ENCODE results near the gene ANKAR.
A peak's percentile ranks its signal among the peaks of the same experiment; 100 is the strongest.

ANKAR gene

GRCh38 chr2:189673661-189674373 lies 653 bp upstream of the ANKAR start:
- Histone ChIP-seq H3K79me2 (ENCODE audit: insufficient read depth, low read length) (peaks cover 4% of the 10 kb centered on the region; the same call in 1 of the 2 replicates), H3K4me3 (ENCODE audit: insufficient read depth, low read length, poor library complexity, severe bottlenecking) (peak overlapping the region; percentile 50), H4K20me1 (ENCODE audit: low read depth, low read length) (no peaks in the 10 kb centered on the region), H3F3A (ENCODE audit: insufficient read depth) (peaks cover 29% of the 10 kb centered on the region), H3K36me3 (ENCODE audit: low read length) (peaks cover 18% of the 10 kb centered on the region), H3K27me3 (ENCODE audit: low read length) (no peaks in the 10 kb centered on the region), H3K4me2 (ENCODE audit: low read depth, low read length, poor library complexity, severe bottlenecking) (peak overlapping the region; percentile 67), H3K9me2 (replicated peaks; ENCODE audit: insufficient read depth, low read length) (no peaks in the 10 kb centered on the region), H3K9me3 (ENCODE audit: insufficient read depth, low read length) (no peaks in the 10 kb centered on the region), H3K27ac (ENCODE audit: low read depth, low read length) (peak overlapping the region; percentile 55; the same call in 1 of the 2 replicates), H3K9ac (ENCODE audit: low read length) (peak overlapping the region; percentile 69), H2AFZ (ENCODE audit: low read depth, low read length, severe bottlenecking) (peak overlapping the region; percentile 87)
- no peak for TF ChIP-seq CTCF (IDR thresholded peaks at IDR 0.05; ENCODE audit: insufficient read depth, low read length, poor library complexity, severe bottlenecking)
- TF ChIP-seq EZH2phosphoT487 (conservative IDR thresholded peaks at IDR 0.05; ENCODE audit: low read length), result no peak

- H3K79me2 ChIP-seq (ENCODE audit: insufficient read depth, low read length), result peaks cover 4% of the 10 kb centered on the region; the same call in 1 of the 2 replicates
Measured at GRCh38 chr2:189676471-189676870, 2.0 kb downstream of the ANKAR start.

GRCh38 chr2:189679226-189679625 lies 4.8 kb downstream of the ANKAR start:
- Histone ChIP-seq H3K36me3 (ENCODE audit: low read length) (0 out of 2 replicates have a peak, but pooled peaks cover 3% of the 10 kb centered on the region), H3K4me3 (ENCODE audit: insufficient read depth, low read length, poor library complexity, severe bottlenecking) (no peak overlapping the region), H4K20me1 (ENCODE audit: low read depth, low read length) (no peaks in the 10 kb centered on the region), H3K4me2 (ENCODE audit: low read depth, low read length, poor library complexity, severe bottlenecking) (no peak overlapping the region), H3K9ac (ENCODE audit: low read length) (no peak overlapping the region), H2AFZ (ENCODE audit: low read depth, low read length, severe bottlenecking) (no peak overlapping the region), H3K27me3 (ENCODE audit: low read length) (no peaks in the 10 kb centered on the region), H3K79me2 (ENCODE audit: insufficient read depth, low read length) (peaks cover 4% of the 10 kb centered on the region; the same call in 1 of the 2 replicates), H3K27ac (ENCODE audit: low read depth, low read length) (no peak overlapping the region), H3K9me3 (ENCODE audit: insufficient read depth, low read length) (no peaks in the 10 kb centered on the region), H3F3A (ENCODE audit: insufficient read depth) (no peaks in the 10 kb centered on the region; the same call in 1 of the 2 replicates), H3K9me2 (replicated peaks; ENCODE audit: insufficient read depth, low read length) (no peaks in the 10 kb centered on the region)
- TF ChIP-seq EZH2phosphoT487 (conservative IDR thresholded peaks at IDR 0.05; ENCODE audit: low read length) (no peak), CTCF (IDR thresholded peaks at IDR 0.05; ENCODE audit: insufficient read depth, low read length, poor library complexity, severe bottlenecking) (no peak)

More at GRCh38 chr2:189676471-189676870, 2.0 kb downstream of the ANKAR start:
- no peaks in the 10 kb centered on the region for H3K9me3 ChIP-seq (ENCODE audit: insufficient read depth, low read length)
- peaks cover 24% of the 10 kb centered on the region for H3F3A ChIP-seq (ENCODE audit: insufficient read depth)
- H3K27ac ChIP-seq (ENCODE audit: low read depth, low read length), result no peak overlapping the region
- no peak for TF ChIP-seq EZH2phosphoT487 (conservative IDR thresholded peaks at IDR 0.05; ENCODE audit: low read length)
- TF ChIP-seq CTCF (IDR thresholded peaks at IDR 0.05; ENCODE audit: insufficient read depth, low read length, poor library complexity, severe bottlenecking), result no peak
- H3K27me3 ChIP-seq (ENCODE audit: low read length), result no peaks in the 10 kb centered on the region
- no peaks in the 10 kb centered on the region for H3K9me2 ChIP-seq (replicated peaks; ENCODE audit: insufficient read depth, low read length)
- 0 out of 2 replicates have a peak, but pooled peaks cover 3% of the 10 kb centered on the region for H3K36me3 ChIP-seq (ENCODE audit: low read length)
- H4K20me1 ChIP-seq (ENCODE audit: low read depth, low read length), result no peaks in the 10 kb centered on the region
- no peak overlapping the region for H3K4me3 ChIP-seq (ENCODE audit: insufficient read depth, low read length, poor library complexity, severe bottlenecking)
- H3K9ac ChIP-seq (ENCODE audit: low read length), result no peak overlapping the region
- no peak overlapping the region for H2AFZ ChIP-seq (ENCODE audit: low read depth, low read length, severe bottlenecking)
- no peak overlapping the region for H3K4me2 ChIP-seq (ENCODE audit: low read depth, low read length, poor library complexity, severe bottlenecking)
